ENCODE measurements around the gene SAE1.
A peak's percentile ranks its signal among the peaks of the same experiment; 100 is the strongest.

The SAE1 gene

DNA sequence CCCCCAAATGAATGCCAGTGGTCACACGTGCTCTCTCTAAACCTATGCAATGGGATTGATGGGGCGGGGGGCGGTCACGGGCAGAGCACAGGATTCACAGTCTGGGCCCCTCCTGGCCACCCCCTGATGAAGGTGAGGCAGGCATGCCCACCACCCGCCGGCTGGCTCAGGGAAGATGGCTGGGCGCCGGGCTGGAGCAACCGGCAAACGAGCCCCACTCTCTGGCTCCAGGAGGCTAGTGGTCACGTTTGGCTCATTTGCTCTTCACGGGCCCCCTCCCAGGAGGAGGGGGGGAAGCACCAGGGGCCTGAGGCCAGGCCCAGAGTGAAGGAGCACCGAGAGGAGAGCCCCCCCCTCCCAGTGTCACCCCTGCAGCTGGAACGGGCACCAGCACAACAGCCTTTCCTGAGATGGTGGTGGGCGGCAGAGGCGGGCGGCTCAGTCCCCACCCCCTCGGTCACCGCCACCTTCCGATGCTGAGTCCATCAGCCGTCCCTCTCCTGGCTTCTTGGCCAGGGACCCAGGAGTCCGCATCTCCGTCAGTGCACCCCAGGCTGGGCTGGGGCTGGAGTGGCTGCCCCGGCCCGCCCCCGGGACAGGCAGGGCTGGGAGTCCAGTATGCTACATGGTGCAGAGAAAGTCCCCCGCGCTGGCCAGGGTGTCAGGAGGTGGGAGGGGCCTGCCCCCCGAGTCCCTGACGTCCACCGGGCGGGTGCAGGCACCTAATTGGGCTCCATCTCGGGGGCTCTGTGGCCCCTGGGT lies 90.6 kb downstream of the SAE1 start:
- 93 to 95% methylated on average over 21 to 25 of the region's 33 CpGs for WGBS, 2 experiments (ENCODE audit: insufficient coverage in 2 of 2)
- H3K4me1 ChIP-seq (ENCODE audit: control insufficient read depth, insufficient read depth, low read length, poor library complexity, severe bottlenecking), result peaks cover 5% of the 10 kb centered on the region
- no peaks in the 10 kb centered on the region for H3K9me3 ChIP-seq (ENCODE audit: control insufficient read depth, low read length)
- H3K36me3 ChIP-seq (ENCODE audit: control insufficient read depth, insufficient read depth, low read length), result peaks cover 49% of the 10 kb centered on the region
- H3K4me3 ChIP-seq (ENCODE audit: extremely low read depth, insufficient read depth, low read length, poor library complexity, severe bottlenecking), result no peak overlapping the region
- no peak overlapping the region for H3K27ac ChIP-seq (ENCODE audit: low read depth, low read length, severe bottlenecking)

DNA sequence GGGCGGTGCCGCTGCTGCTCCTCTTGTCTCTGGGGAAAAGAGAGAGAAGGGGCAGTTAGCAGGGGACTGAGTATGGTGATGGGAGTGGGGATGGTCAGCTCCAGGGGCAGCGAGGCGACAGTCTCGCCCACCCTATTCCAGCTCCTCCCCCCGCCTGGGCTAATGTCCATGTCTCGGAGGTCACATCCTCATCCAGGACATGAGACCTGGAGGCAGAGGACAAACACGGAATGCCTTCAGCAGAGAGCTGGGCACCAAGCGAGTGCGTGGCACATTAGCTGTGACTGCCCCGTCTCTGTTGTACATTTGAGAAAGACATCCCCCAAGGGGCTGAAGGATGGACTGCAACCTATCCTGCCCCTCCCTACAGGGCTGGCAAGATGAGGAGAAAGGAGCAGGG lies 91.3 kb downstream of the SAE1 start:
- Histone ChIP-seq H3K4me1 (ENCODE audit: control insufficient read depth, insufficient read depth, low read length, poor library complexity, severe bottlenecking) (peaks cover 12% of the 10 kb centered on the region), H3K4me3 (ENCODE audit: extremely low read depth, insufficient read depth, low read length, poor library complexity, severe bottlenecking) (no peak overlapping the region), H3K27ac (ENCODE audit: low read depth, low read length, severe bottlenecking) (no peak overlapping the region), H3K9me3 (ENCODE audit: control insufficient read depth, low read length) (no peaks in the 10 kb centered on the region), H3K36me3 (ENCODE audit: control insufficient read depth, insufficient read depth, low read length) (peaks cover 49% of the 10 kb centered on the region)
- 92 to 96% methylated on average over 7 of the region's 11 CpGs for WGBS, 2 experiments (ENCODE audit: insufficient coverage in 2 of 2)

DNA sequence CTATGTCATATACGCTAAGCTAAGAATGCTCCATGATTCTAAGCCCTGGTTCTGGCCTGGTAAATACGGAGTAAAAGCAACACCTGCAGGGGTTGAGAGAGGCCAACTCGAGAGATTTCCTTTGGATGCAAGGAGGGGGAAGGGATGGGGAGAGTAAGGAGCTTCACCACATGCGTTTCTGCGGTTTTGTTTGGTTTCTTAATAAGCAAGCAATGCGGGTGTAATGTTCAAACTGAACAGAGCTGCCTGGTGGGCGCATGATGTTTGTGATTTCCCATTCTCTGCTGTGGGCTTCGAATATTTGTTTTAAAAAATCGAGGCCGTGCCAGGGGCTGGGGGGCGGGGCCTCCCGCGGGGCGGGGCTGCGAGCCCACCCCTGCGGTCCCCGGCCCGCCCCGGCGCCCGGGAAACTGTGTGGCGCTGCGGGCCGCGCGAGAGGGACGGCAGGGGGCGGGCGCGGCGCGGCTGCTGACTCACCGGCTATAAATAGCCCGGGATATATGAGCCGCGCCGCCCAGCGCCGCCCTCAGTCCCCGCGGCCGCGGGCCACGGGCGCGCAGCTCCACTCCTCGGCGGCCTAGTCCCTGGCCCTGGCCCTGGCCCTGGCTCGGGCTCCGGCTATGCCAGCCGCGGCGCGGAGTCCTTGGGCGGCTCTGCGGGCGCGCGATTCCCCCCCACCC lies 95.3 kb downstream of the SAE1 start:
- peaks cover 17% of the 10 kb centered on the region for H3K4me1 ChIP-seq (ENCODE audit: control insufficient read depth, insufficient read depth, low read length, poor library complexity, severe bottlenecking)
- H3K36me3 ChIP-seq (ENCODE audit: control insufficient read depth, insufficient read depth, low read length), result peaks cover 40% of the 10 kb centered on the region
- H3K9me3 ChIP-seq (ENCODE audit: control insufficient read depth, low read length), result no peaks in the 10 kb centered on the region
- peak overlapping the region; percentile 90 for H3K27ac ChIP-seq (ENCODE audit: low read depth, low read length, severe bottlenecking)
- WGBS, 2 experiments (ENCODE audit: insufficient coverage in 2 of 2), result 4 to 6% methylated on average over 43 to 47 of the region's 59 CpGs
- H3K4me3 ChIP-seq (ENCODE audit: extremely low read depth, insufficient read depth, low read length, poor library complexity, severe bottlenecking), result peak overlapping the region; percentile 99

DNA sequence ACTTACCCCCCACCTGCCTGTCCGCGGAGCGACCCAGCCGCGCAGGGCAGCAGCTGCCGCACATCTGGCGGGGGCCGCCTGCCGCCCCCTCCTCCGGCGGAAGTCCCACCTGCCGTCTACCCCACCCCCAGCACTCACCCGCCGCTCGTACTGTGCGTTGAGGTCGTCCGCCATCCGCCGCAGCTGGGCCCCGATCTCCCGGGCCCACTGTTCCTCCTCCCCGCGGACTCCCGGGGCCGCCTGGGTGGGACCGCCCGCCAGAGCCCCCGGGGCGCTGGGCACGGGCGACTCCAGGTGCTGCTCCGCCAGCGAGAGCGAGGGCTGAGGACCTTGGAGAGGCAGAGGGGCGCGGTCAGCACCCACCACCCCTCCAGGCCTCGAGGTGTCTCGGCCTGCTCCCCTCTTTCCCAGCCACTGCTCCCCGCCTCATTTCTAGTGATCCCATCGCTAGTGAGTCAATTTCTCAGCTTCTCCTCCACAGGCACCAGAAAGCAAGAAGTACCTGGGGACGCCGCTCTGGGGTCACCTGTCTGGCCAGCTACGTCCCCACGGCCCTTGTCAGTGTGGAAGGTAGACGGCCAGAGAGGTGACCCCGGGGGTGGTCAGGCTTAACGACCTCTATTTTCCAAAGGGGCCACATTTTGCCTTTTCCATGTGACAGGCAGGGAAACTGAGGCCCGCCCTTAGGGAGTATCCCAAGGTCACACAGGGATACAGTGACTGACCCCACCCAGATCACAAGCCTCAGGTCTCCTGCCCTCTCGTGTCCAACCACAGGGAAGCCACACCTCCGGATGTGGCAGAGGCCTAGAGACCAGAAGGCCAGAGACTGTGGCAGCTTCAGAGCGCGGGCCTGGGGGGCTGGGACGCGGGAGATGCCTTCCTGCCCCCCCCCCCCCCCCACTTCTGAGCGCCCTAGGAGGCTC lies 96.1 kb downstream of the SAE1 start:
- Histone ChIP-seq H3K27ac (ENCODE audit: low read depth, low read length, severe bottlenecking) (peak overlapping the region; percentile 90), H3K36me3 (ENCODE audit: control insufficient read depth, insufficient read depth, low read length) (peaks cover 33% of the 10 kb centered on the region), H3K9me3 (ENCODE audit: control insufficient read depth, low read length) (no peaks in the 10 kb centered on the region), H3K4me3 (ENCODE audit: extremely low read depth, insufficient read depth, low read length, poor library complexity, severe bottlenecking) (peak overlapping the region; percentile 99), H3K4me1 (ENCODE audit: control insufficient read depth, insufficient read depth, low read length, poor library complexity, severe bottlenecking) (peaks cover 20% of the 10 kb centered on the region)
- 5 to 9% methylated on average over 27 to 39 of the region's 56 CpGs for WGBS, 2 experiments (ENCODE audit: insufficient coverage in 2 of 2)

DNA sequence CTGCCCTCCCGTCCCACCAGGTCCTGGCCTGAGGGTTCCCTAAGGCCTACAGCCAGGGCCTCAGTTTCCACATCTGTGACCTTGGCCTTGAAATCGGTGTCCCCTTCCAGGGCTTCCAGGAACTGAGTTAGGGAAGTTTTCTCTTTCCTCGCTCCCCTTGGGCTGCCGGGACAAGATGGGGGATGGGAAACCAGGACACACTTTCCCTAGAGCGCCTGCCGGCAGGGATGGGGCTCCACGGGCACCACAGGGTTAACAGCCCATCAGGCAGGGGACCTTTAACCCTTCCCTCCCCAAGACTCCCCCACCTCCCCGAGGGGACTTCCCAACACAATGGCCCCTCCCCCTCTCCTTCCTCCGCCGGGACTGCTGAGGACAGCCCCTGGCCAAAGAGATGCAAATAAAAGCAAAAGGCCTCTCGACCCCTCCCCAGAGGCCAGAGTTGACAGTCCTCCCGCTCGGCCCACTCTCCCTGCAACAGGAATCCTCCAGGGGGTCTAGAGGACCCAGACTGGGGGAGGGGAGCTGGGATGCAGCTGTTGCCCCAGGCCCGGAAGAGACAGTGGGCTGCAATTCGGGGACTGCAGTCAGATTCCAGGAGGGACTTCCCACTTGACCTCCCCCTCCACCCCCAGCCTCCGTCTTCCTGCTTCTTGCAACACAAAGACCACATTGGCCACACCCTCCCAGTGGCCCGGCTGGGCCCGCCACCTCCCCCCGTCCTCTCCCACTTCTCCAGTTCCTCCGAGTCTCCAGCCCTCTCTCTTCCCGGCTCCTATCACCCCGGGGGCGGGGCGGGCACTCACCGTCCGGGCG lies 96.9 kb downstream of the SAE1 start:
- Histone ChIP-seq H3K9me3 (ENCODE audit: control insufficient read depth, low read length) (no peaks in the 10 kb centered on the region), H3K36me3 (ENCODE audit: control insufficient read depth, insufficient read depth, low read length) (peaks cover 25% of the 10 kb centered on the region), H3K4me1 (ENCODE audit: control insufficient read depth, insufficient read depth, low read length, poor library complexity, severe bottlenecking) (peaks cover 23% of the 10 kb centered on the region), H3K4me3 (ENCODE audit: extremely low read depth, insufficient read depth, low read length, poor library complexity, severe bottlenecking) (peak overlapping the region; percentile 99), H3K27ac (ENCODE audit: low read depth, low read length, severe bottlenecking) (peak overlapping the region; percentile 90)
- 0% methylated on average over 9 to 12 of the region's 27 CpGs for WGBS, 2 experiments (ENCODE audit: insufficient coverage in 2 of 2)

DNA sequence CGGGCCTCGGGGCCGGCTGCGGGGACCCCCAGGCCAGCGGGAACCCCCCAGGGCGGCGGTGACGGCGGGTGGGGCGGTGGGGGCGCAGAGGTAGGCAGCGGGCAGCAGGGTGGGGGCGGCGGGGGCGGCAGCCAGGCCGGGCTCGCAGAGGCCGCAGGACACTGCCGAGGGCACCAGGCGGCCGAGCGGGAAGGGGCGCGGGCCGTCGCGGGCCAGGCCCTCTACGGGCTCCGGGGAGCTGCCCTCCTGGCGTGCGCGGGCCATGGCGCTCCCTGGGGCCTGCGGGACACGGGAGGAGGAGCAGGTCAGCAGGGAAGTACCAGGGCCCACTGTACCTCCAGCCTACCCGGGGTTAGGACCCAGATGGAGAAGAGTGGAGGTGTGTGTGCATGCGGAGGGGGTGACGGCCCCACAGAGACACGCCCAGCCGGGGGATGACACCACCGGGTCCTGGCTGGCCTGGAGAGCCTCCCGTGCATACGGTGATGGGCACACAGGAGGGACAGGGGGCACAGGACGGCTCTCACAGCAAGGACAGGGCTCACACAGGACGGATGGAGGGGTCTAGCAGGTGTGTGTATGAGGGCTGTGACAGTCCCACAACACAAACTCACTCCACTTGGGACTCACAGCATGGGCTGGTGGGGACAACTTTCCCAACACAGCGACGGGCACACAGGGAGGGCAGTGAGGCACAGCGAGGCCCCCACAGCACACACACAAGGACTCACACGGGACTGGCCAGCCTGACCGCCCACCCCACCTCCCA lies 97.7 kb downstream of the SAE1 start:
- peaks cover 23% of the 10 kb centered on the region for H3K36me3 ChIP-seq (ENCODE audit: control insufficient read depth, insufficient read depth, low read length)
- peak overlapping the region; percentile 90 for H3K27ac ChIP-seq (ENCODE audit: low read depth, low read length, severe bottlenecking)
- no peaks in the 10 kb centered on the region for H3K9me3 ChIP-seq (ENCODE audit: control insufficient read depth, low read length)
- peak overlapping the region; percentile 99 for H3K4me3 ChIP-seq (ENCODE audit: extremely low read depth, insufficient read depth, low read length, poor library complexity, severe bottlenecking)
- peaks cover 23% of the 10 kb centered on the region for H3K4me1 ChIP-seq (ENCODE audit: control insufficient read depth, insufficient read depth, low read length, poor library complexity, severe bottlenecking)
- WGBS, 2 experiments (ENCODE audit: insufficient coverage in 2 of 2), result 2 to 6% methylated on average over 30 to 32 of the region's 50 CpGs

DNA sequence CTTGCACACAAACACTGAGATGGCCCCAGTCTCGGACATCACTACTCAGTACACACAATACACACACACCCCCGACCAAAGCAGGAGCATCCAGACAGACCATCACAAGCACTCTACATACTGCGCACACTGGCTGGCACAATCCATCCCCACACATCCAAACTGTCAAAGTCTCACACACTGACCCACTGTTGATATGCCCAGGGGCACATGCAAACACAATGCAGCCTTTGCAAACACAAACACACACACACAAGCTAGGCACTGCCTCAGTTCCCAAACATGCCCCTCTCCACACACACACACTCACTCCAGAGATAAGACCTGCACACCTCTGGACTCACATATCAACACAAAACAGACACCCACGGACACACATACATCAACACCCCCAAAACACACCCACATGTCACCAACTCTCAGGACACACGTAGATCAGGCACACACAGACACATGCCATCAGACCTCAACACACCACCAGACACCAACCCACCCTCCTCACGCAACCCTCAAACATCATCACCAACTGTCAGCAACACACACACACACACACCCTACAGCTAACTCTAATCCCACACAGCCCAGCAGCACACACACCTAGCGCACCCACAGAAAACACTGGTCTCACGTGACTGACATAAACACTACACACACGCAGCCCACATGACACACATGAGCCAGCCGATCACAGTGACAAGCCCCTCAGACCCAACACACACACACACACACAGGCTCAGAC lies 98.5 kb downstream of the SAE1 start:
- Histone ChIP-seq H3K27ac (ENCODE audit: low read depth, low read length, severe bottlenecking) (no peak overlapping the region), H3K4me1 (ENCODE audit: control insufficient read depth, insufficient read depth, low read length, poor library complexity, severe bottlenecking) (peaks cover 23% of the 10 kb centered on the region), H3K4me3 (ENCODE audit: extremely low read depth, insufficient read depth, low read length, poor library complexity, severe bottlenecking) (peak overlapping the region; percentile 99), H3K36me3 (ENCODE audit: control insufficient read depth, insufficient read depth, low read length) (peaks cover 16% of the 10 kb centered on the region), H3K9me3 (ENCODE audit: control insufficient read depth, low read length) (no peaks in the 10 kb centered on the region)
- WGBS, 2 experiments (ENCODE audit: insufficient coverage in 2 of 2), result 37 to 48% methylated on average over 8 to 10 of the region's 10 CpGs

DNA sequence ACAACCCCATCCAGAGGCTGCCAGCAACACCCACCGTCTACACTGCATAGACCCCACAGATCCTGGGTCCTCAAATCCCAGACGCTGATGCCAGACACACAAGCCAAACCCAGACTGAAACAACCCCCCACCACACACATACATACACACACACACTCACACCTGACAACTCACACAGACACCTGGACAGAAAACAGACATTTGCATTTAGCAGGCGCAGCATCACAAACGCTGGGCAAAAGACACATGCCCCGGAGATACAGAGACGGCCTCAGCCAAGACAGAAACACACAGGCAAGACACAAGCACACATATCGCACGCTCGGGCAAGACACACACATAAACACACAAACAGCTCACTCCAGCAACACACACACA lies 99.0 kb downstream of the SAE1 start:
- no peaks in the 10 kb centered on the region for H3K9me3 ChIP-seq (ENCODE audit: control insufficient read depth, low read length)
- peaks cover 23% of the 10 kb centered on the region for H3K4me1 ChIP-seq (ENCODE audit: control insufficient read depth, insufficient read depth, low read length, poor library complexity, severe bottlenecking)
- peak overlapping the region; percentile 99 for H3K4me3 ChIP-seq (ENCODE audit: extremely low read depth, insufficient read depth, low read length, poor library complexity, severe bottlenecking)
- WGBS, 2 experiments (ENCODE audit: insufficient coverage in 2 of 2), result 15 to 20% methylated on average over 6 to 9 of the region's 9 CpGs
- H3K36me3 ChIP-seq (ENCODE audit: control insufficient read depth, insufficient read depth, low read length), result peaks cover 10% of the 10 kb centered on the region
- H3K27ac ChIP-seq (ENCODE audit: low read depth, low read length, severe bottlenecking), result no peak overlapping the region
